Measurements from ENCODE around the gene FRMD4B. TPM values are rescaled to one million over a fixed set of nuclear protein-coding genes. Genes with fewer than 3 reads are reported as not detected.

The FRMD4B gene
- total RNA-seq, 4 donors from 2014 or later: 15.5 to 36.7 (median 26.0) TPM

DNA sequence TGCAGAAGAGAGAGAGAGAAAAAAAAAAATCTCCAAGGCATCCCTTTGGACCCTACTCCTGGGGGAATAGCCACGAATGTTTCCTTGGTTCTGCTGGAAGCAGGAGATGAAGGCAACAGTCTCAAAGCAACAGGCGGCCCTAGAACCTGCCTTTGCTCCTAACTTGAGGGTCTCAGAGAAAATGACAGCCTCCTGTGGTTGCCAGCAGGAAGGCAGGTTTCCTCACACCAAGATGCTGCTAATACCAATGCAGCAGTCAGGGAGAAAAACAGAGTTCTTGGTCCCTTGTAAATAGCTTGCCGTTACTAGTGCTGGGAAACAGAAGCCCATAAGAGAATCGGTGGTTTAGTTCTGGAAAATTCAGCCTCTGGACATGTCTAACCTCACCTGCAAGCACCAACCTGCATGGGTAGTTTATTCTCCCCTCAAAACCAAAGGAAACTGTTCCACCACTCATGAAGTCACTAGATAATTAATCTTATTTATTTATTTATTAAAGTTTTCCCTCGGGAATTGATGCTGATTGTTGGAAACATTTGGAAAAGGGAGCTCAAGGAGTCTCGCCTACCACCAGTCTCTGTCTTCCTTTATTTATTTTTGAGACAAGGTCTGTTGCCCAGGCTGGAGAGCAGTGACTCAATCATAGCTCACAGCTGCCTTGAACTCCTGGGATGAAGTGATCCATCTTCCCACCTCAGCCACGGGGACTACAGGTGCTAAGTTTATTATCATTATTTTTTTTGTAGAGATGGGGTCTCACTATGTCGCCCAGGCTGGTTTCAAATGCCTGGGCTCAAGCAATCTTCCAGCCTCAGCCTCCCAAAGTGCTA, 883 bp upstream of the FRMD4B start:
- TF ChIP-seq POLR2AphosphoS5 (IDR thresholded peaks at IDR 0.05): no peak
- TF ChIP-seq POLR2A (IDR thresholded peaks at IDR 0.05): no peak
- TF ChIP-seq, protein P1, sequence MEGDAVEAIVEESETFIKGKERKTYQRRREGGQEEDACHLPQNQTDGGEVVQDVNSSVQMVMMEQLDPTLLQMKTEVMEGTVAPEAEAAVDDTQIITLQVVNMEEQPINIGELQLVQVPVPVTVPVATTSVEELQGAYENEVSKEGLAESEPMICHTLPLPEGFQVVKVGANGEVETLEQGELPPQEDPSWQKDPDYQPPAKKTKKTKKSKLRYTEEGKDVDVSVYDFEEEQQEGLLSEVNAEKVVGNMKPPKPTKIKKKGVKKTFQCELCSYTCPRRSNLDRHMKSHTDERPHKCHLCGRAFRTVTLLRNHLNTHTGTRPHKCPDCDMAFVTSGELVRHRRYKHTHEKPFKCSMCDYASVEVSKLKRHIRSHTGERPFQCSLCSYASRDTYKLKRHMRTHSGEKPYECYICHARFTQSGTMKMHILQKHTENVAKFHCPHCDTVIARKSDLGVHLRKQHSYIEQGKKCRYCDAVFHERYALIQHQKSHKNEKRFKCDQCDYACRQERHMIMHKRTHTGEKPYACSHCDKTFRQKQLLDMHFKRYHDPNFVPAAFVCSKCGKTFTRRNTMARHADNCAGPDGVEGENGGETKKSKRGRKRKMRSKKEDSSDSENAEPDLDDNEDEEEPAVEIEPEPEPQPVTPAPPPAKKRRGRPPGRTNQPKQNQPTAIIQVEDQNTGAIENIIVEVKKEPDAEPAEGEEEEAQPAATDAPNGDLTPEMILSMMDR (IDR thresholded peaks at IDR 0.05): no peak
- TF ChIP-seq EP300 (IDR thresholded peaks at IDR 0.05; ENCODE audit: low read depth): no peak
- WGBS, 2 donors (ENCODE audit: low coverage in 1 of 2): 25 to 33% methylated on average over 6 to 8 of the region's 8 CpGs
- Histone ChIP-seq H3K36me3 (no peaks in the 10 kb centered on the region), H3K4me3 (peak overlapping the region in 2 of 4 donors; percentile 29 to 60), H3K9me3 (no peaks in the 10 kb centered on the region), H3K4me1 (peaks cover 2 to 27% (median 15%) of the 10 kb centered on the region in 4 donors), H3K27ac (no peak overlapping the region), H3K27me3 (peaks cover 47% of the 10 kb centered on the region)
- in situ Hi-C loops (cut with MboI; ENCODE audit: low pct_ligation_motif_present in 1 of 4, low pct_unique_long_range_greater_than_20kb in 1 of 4, low sequenced_read_pairs in 3 of 4): no loop called here
- DNase-seq: no peak
- intact Hi-C loops (cut with DNase I; ENCODE audit: low total_unique reads): no loop called here

DNA sequence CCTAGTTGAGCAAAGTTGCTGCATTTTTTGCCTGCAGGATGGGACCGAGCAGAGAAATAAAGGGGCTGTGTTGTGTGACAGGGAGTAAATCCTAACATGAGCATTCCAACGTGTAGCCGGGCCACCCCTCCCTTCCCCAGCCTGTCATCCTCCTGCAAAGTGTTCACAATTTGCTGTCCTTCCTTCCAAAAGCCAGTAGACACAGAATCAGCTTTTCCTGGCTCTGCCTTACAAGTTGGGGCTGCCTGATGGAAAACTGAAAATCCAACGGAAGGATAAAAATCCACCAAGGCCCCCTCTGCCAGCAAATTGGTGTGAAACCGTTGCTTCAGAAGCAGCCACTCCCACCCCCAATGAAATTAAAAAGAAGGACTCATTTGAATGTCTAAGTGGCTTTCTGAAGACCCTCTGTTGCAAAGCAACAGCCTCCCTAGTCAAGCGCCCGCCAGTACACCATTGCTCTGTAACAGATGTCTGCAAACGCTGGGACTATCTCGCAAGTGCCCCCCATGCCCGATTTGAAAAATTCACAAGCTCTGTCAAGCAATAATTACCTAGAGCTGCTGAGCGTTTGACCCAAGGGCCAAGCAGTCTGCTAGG, 665 bp downstream of the FRMD4B start:
- TF ChIP-seq POLR2AphosphoS5 (IDR thresholded peaks at IDR 0.05): no peak
- TF ChIP-seq EP300 (IDR thresholded peaks at IDR 0.05; ENCODE audit: low read depth): no peak
- TF ChIP-seq POLR2A (IDR thresholded peaks at IDR 0.05): no peak
- TF ChIP-seq, protein P1 (IDR thresholded peaks at IDR 0.05): no peak
- in situ Hi-C loops (cut with MboI; ENCODE audit: low pct_ligation_motif_present in 1 of 4, low pct_unique_long_range_greater_than_20kb in 1 of 4, low sequenced_read_pairs in 3 of 4) (no loop called here), intact Hi-C loops (cut with DNase I; ENCODE audit: low total_unique reads) (no loop called here)
- WGBS, 2 donors (ENCODE audit: low coverage in 1 of 2): 12 to 22% methylated on average over 4 to 11 of the region's 11 CpGs
- peak overlapping the region in 3 of 4 donors; percentile 29 to 60 (median 34) for H3K4me3 ChIP-seq
- peak overlapping the region in 3 of 4 donors; percentile 43 to 50 (median 44) for H3K27ac ChIP-seq
- no peaks in the 10 kb centered on the region for H3K9me3 ChIP-seq
- no peak for DNase-seq
- H3K36me3 ChIP-seq: no peaks in the 10 kb centered on the region
- peaks cover 2 to 27% (median 15%) of the 10 kb centered on the region in 4 donors for H3K4me1 ChIP-seq
- H3K27me3 ChIP-seq: peaks cover 47% of the 10 kb centered on the region

DNA sequence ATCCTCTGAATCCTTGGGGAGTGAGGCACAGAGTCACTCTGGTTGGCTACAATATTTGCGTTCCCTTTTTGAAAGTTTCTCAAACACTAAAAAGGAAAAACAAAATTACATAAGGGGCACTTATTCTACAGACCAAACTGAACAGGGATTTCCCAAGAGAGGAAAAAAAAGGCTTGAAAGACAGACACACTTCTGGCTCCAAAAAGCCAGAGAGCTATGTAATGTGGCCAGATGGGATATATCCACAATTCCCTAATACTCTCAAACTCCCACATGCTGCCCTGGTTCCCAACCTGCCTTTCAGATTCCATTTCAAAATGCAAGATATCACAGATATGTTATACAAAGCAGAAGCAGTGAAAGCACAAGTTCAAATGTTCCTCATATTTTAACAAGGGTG, 1.6 kb downstream of the FRMD4B start:
- in situ Hi-C loops (cut with MboI; ENCODE audit: low pct_ligation_motif_present in 1 of 4, low pct_unique_long_range_greater_than_20kb in 1 of 4, low sequenced_read_pairs in 3 of 4): no loop called here
- no peak overlapping the region for H3K4me3 ChIP-seq
- no peak overlapping the region for H3K27ac ChIP-seq
- no peaks in the 10 kb centered on the region for H3K36me3 ChIP-seq
- 64 to 66% methylated on average over 1 of the region's 1 CpG for WGBS, 2 donors (ENCODE audit: low coverage in 1 of 2)
- no peak for DNase-seq
- H3K9me3 ChIP-seq: no peaks in the 10 kb centered on the region
- intact Hi-C loops (cut with DNase I; ENCODE audit: low total_unique reads): no loop called here
- peaks cover 2 to 23% (median 14%) of the 10 kb centered on the region in 4 donors for H3K4me1 ChIP-seq
- TF ChIP-seq POLR2AphosphoS5 (IDR thresholded peaks at IDR 0.05) (no peak), POLR2A (IDR thresholded peaks at IDR 0.05) (no peak), EP300 (IDR thresholded peaks at IDR 0.05; ENCODE audit: low read depth) (no peak)
- TF ChIP-seq, protein P1 (IDR thresholded peaks at IDR 0.05): no peak
- H3K27me3 ChIP-seq: peaks cover 46% of the 10 kb centered on the region

DNA sequence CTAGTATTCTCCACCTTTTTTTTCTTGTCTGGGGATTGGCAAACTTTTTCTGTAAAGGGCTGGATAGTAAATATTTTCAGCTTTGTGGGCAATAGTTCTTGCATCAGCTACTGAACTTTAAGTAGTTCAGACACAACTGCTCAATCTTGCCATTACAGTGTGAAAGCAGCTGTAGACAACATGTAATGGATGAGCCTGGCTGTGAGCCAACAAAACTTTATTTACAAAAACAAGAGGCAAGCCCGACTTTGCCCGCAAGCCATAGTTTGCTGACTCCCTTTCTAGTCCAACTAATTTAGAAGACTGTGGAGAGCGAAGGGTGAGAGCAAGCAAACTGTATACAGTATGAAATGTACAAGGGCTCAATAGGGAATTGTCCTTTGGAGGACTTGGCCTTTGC, 6.2 kb downstream of the FRMD4B start:
- TF ChIP-seq POLR2AphosphoS5 (IDR thresholded peaks at IDR 0.05): no peak
- no peak for TF ChIP-seq POLR2A (IDR thresholded peaks at IDR 0.05)
- TF ChIP-seq, protein P1 (IDR thresholded peaks at IDR 0.05): no peak
- TF ChIP-seq EP300 (IDR thresholded peaks at IDR 0.05; ENCODE audit: low read depth): no peak
- peaks cover 0 to under 1% (median 0%) of the 10 kb centered on the region in 4 donors for H3K4me1 ChIP-seq
- H3K4me3 ChIP-seq: no peak overlapping the region
- H3K27ac ChIP-seq: no peak overlapping the region
- intact Hi-C loops (cut with DNase I; ENCODE audit: low total_unique reads): no loop called here
- WGBS, 2 donors (ENCODE audit: low coverage in 1 of 2): 61 to 83% methylated on average over 3 of the region's 3 CpGs
- in situ Hi-C loops (cut with MboI; ENCODE audit: low pct_ligation_motif_present in 1 of 4, low pct_unique_long_range_greater_than_20kb in 1 of 4, low sequenced_read_pairs in 3 of 4): no loop called here
- H3K36me3 ChIP-seq: no peaks in the 10 kb centered on the region
- H3K27me3 ChIP-seq: peaks cover 13% of the 10 kb centered on the region
- DNase-seq: no peak
- H3K9me3 ChIP-seq: no peaks in the 10 kb centered on the region

Data from transverse colon (tissue), 4 donors.